Esophagus squamous epithelium (tissue), 5 donors: ENCODE data around the gene PLEKHJ1. TPM values are rescaled to one million over a fixed set of nuclear protein-coding genes. Genes with fewer than 3 reads are reported as not detected.

Experiments used
- DNase-seq: peaks from one replicate; lab custom pipeline; 2025; lab: John Stamatoyannopoulos, UW
- H3K27ac ChIP-seq, 4 donors: fragments of 200-600 bp; sonication (generic); one replicate each; pipeline ENCODE4 v1.5.1; 2016 to 2019; ENCODE audit warnings: mild to moderate bottlenecking in 1 of 4
- H3K27me3 ChIP-seq, 4 donors: fragments of 200-600 bp; sonication (generic); 1 replicate in 3 of 4; 2 replicates in 1 of 4; pipeline versions ENCODE4 v1.5.1 to v1.6.0; 2017 to 2021; ENCODE audit warnings: antibody characterized with exemption in 1 of 4
- H3K36me3 ChIP-seq, 3 donors: fragments of 200-600 bp; sonication (generic); one replicate each; pipeline ENCODE4 v1.5.1; 2016 to 2019
- H3K4me1 ChIP-seq, 3 donors: fragments of 200-600 bp; sonication (generic); one replicate each; pipeline ENCODE4 v1.5.1; 2017 to 2019
- H3K4me3 ChIP-seq, 4 donors: fragments of 200-600 bp; sonication (generic); 1 replicate in 3 of 4; 2 replicates in 1 of 4; pipeline ENCODE4 v1.5.1; 2016 to 2019; ENCODE audit warnings: mild to moderate bottlenecking in 2 of 4, moderate library complexity in 1 of 4
- H3K9me3 ChIP-seq, 3 donors: fragments of 200-600 bp; sonication (generic); one replicate each; pipeline ENCODE4 v1.5.1; 2016 to 2019
- CTCF ChIP-seq, 6 experiments: fragments of 450-650 bp in 4 of 6; fragments of 200-600 bp in 2 of 6; sonication (generic) in 2 of 6; IDR thresholded peaks; one replicate each; pipeline ENCODE4 v1.5.1; 2016 to 2019; ENCODE audit warnings: antibody characterized with exemption in 6 of 6, mild to moderate bottlenecking in 4 of 6, moderate library complexity in 4 of 6
- POLR2A ChIP-seq, 4 donors: fragments of 450-650 bp; IDR thresholded peaks; one replicate each; pipeline ENCODE4 v1.6.1; 2017; ENCODE audit warnings: antibody characterized with exemption in 4 of 4, mild to moderate bottlenecking in 4 of 4, moderate library complexity in 3 of 4
- WGBS, 2 donors: methylation state at CpG; one replicate each; pipeline ENCODE4 v1.1.5; 2018; 5-methylcytosine and 5-hydroxymethylcytosine counted together
- intact Hi-C: fragments of 100-400 bp; cut with DNase I; formaldehyde crosslinking; loops from one replicate; pipeline ENCODE4 v1.15.0; 2022
- total RNA-seq, 4 donors: library from RNA; depleted of rRNA; stranded (reverse); fragments of >200 nt; gene quantifications; one replicate each; pipeline ENCODE4 v1.1.0, GENCODE V29; 2016
- donor health status: DM: yes; HTN: yes; CAD: no.

Gene PLEKHJ1
- total RNA-seq, 4 donors from 2014 or later, result 44.8 to 56.5 (median 48.8) TPM

- Histone ChIP-seq H3K27me3 (peaks cover 23 to 54% (median 29%) of the 10 kb centered on the region in 4 donors), H3K4me1 (peaks cover 27 to 48% (median 38%) of the 10 kb centered on the region in 3 donors), H3K9me3 (no peaks in the 10 kb centered on the region), H3K27ac (no peak overlapping the region), H3K36me3 (peaks cover 0 to 2% (median 0%) of the 10 kb centered on the region in 3 donors), H3K4me3 (no peak overlapping the region)
- TF ChIP-seq CTCF (IDR thresholded peaks at IDR 0.05), result peak in 1 of 6 experiments; percentile 6
- no peak for TF ChIP-seq POLR2A (IDR thresholded peaks at IDR 0.05)
- intact Hi-C loops, result no loop called here
- DNase-seq, result no peak
- WGBS, 2 donors, result 66 to 71% methylated on average over 16 to 18 of the region's 20 CpGs
These were observed 18.1 kb upstream of the PLEKHJ1 start for GRCh38 chr19:2254064-2254872.

- no peak for TF ChIP-seq POLR2A (IDR thresholded peaks at IDR 0.05)
- no peaks in the 10 kb centered on the region for H3K9me3 ChIP-seq
- H3K27me3 ChIP-seq, result peaks cover 23 to 58% (median 29%) of the 10 kb centered on the region in 4 donors
- intact Hi-C loops, result no loop called here
- no peak for DNase-seq
- H3K4me1 ChIP-seq, result peaks cover 27 to 50% (median 38%) of the 10 kb centered on the region in 3 donors
- peaks cover 0 to 11% (median 7%) of the 10 kb centered on the region in 3 donors for H3K36me3 ChIP-seq
- WGBS, 2 donors, result 6 to 11% methylated on average over 7 to 9 of the region's 77 CpGs
- no peak overlapping the region for H3K27ac ChIP-seq
- H3K4me3 ChIP-seq, result peak overlapping the region in 2 of 4 donors; percentile 26 to 51
These were observed 17.3 kb upstream of the PLEKHJ1 start for GRCh38 chr19:2253106-2254063.

GRCh38 chr19:2252797-2253105 is 16.6 kb upstream of the PLEKHJ1 start:
- WGBS, 2 donors, result 10% methylated on average over 2 of the region's 18 CpGs; no CpG with 5 or more reads in 1 of the 2 donors
- intact Hi-C loops, result no loop called here
- DNase-seq, result no peak
- Histone ChIP-seq H3K4me3 (peak overlapping the region in 2 of 4 donors; percentile 26 to 51), H3K27ac (no peak overlapping the region), H3K4me1 (peaks cover 27 to 50% (median 38%) of the 10 kb centered on the region in 3 donors), H3K9me3 (no peaks in the 10 kb centered on the region), H3K36me3 (peaks cover 0 to 17% (median 13%) of the 10 kb centered on the region in 3 donors), H3K27me3 (peaks cover 23 to 63% (median 29%) of the 10 kb centered on the region in 4 donors)
- no peak for TF ChIP-seq POLR2A (IDR thresholded peaks at IDR 0.05)
- no peak for TF ChIP-seq CTCF (IDR thresholded peaks at IDR 0.05)

GRCh38 chr19:2252055-2252796 is 16.1 kb upstream of the PLEKHJ1 start:
- no peak overlapping the region for H3K27ac ChIP-seq
- peaks cover 23 to 65% (median 29%) of the 10 kb centered on the region in 4 donors for H3K27me3 ChIP-seq
- H3K9me3 ChIP-seq, result no peaks in the 10 kb centered on the region
- 4 to 9% methylated on average over 15 to 23 of the region's 74 CpGs for WGBS, 2 donors
- no peak for DNase-seq
- H3K36me3 ChIP-seq, result peaks cover 2 to 23% (median 18%) of the 10 kb centered on the region in 3 donors
- peak overlapping the region in 2 of 4 donors; percentile 26 to 51 for H3K4me3 ChIP-seq
- TF ChIP-seq POLR2A (IDR thresholded peaks at IDR 0.05), result no peak
- no peak for TF ChIP-seq CTCF (IDR thresholded peaks at IDR 0.05)
- intact Hi-C loops, result no loop called here
- peaks cover 27 to 53% (median 39%) of the 10 kb centered on the region in 3 donors for H3K4me1 ChIP-seq
